PC-3 (cell line): ENCODE measurements around the gene PTPRH.

Experiments
- EZH2 ChIP-seq: fragments of 300-600 bp; sonication (generic); IDR thresholded peaks from one replicate; pipeline ENCODE4 v1.6.1; 2017; ENCODE audit warnings: antibody characterized with exemption, mild to moderate bottlenecking, low read length; ENCODE audit not compliant: unreplicated experiment
- EZH2phosphoT487 ChIP-seq: fragments of 300-600 bp; sonication (generic); IDR thresholded peaks from 2 replicates; pipeline ENCODE4 v1.6.1; 2018; ENCODE audit warnings: mild to moderate bottlenecking, antibody characterized with exemption, low read length, borderline replicate concordance
- TF ChIP-seq, protein P1 (sequence below): fragments of 300-600 bp; sonication (generic); conservative IDR thresholded peaks from 2 replicates; pipeline ENCODE4 v1.5.1; 2017; ENCODE audit warnings: antibody characterized with exemption, low read depth, mild to moderate bottlenecking, low read length

DNA sequence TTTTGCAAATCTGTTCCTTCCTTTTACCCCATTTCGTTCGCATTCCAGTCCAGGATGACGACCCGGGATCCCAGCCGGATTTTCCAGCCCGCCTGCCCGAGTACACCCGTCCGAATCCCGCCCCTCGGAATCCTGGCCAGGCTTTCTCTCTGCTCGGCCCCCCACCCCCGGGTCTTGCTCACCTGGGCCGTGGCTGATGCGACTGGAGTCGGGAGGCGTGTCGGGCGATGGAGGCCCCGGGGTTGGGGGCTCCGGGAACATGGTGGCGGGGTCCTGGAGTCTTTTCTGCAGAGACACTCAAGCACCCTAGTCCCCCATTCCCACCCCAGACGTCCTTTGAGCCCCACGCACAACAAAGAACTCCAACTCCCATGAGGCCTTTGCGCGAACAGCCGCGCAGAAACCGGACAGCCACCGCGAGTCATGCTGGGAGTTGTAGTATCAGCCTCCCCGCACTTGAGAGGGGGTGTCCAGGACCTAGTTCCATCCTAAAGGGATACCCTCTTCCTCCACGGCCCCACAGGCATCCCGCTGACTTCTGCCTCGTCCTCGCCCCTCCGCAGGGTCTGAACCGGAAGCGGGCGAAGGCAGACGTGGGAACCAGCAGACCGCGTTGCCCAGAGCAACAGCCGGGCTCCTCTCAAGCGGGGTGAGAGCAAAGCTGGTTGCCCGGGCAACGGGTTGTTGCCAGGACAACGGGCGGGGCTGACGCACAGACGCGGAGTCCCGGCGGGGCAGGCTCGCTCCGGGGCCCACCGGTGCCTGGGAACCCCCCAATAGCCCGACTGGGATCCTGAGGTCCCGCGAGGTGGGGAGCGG lies 30.3 kb downstream of the PTPRH start:
- TF ChIP-seq, protein P1, sequence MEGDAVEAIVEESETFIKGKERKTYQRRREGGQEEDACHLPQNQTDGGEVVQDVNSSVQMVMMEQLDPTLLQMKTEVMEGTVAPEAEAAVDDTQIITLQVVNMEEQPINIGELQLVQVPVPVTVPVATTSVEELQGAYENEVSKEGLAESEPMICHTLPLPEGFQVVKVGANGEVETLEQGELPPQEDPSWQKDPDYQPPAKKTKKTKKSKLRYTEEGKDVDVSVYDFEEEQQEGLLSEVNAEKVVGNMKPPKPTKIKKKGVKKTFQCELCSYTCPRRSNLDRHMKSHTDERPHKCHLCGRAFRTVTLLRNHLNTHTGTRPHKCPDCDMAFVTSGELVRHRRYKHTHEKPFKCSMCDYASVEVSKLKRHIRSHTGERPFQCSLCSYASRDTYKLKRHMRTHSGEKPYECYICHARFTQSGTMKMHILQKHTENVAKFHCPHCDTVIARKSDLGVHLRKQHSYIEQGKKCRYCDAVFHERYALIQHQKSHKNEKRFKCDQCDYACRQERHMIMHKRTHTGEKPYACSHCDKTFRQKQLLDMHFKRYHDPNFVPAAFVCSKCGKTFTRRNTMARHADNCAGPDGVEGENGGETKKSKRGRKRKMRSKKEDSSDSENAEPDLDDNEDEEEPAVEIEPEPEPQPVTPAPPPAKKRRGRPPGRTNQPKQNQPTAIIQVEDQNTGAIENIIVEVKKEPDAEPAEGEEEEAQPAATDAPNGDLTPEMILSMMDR, result no peak
- no peak for TF ChIP-seq EZH2
- TF ChIP-seq EZH2phosphoT487, result no peak
